Liver (tissue), 3 donors: ENCODE data around the gene EBPL.

ENCODE experiments used
- CTCF ChIP-seq: fragments of 150-350 bp; IDR thresholded peaks from 2 replicates; pipeline ENCODE4 v1.5.1; 2017; ENCODE audit warnings: improper control_type of control experiment, low read depth, low read length; ENCODE audit not compliant: missing input control
- EGR1 ChIP-seq, 2 donors: IDR thresholded peaks; 2 replicates each; pipeline ENCODE4 v1.6.1; 2016 to 2018; ENCODE audit warnings: antibody characterized with exemption in 2 of 2, low read depth in 2 of 2
- MAX ChIP-seq: IDR thresholded peaks from 2 replicates; pipeline ENCODE4 v1.6.1; 2016; ENCODE audit warnings: antibody characterized with exemption
- REST ChIP-seq: IDR thresholded peaks from 2 replicates; pipeline ENCODE4 v1.6.1; 2016; ENCODE audit warnings: antibody characterized with exemption, mild to moderate bottlenecking
- TAF1 ChIP-seq: conservative IDR thresholded peaks from 2 replicates; pipeline ENCODE4 v1.6.1; 2016; ENCODE audit warnings: antibody characterized with exemption, mild to moderate bottlenecking
- YY1 ChIP-seq: IDR thresholded peaks from 2 replicates; pipeline ENCODE4 v1.6.1; 2016; ENCODE audit warnings: antibody characterized with exemption, mild to moderate bottlenecking
- ZBTB33 ChIP-seq: IDR thresholded peaks from 2 replicates; pipeline ENCODE4 v1.6.1; 2016; ENCODE audit warnings: antibody characterized with exemption
- donor health status: healthy.
- donor health status: healthy.

- TF ChIP-seq REST (no peak), CTCF (no peak), ZBTB33 (no peak), EGR1 (IDR thresholded peaks at IDR 0.05; ENCODE audit: low read depth in 2 of 2) (no peak), MAX (no peak), TAF1 (no peak), YY1 (no peak)
Measured at GRCh38 chr13:49636705-49637104, 54.6 kb downstream of the EBPL start.
